Stimulated activated CD4-positive, alpha-beta T cell treated with anti-CD3 and anti-CD28 coated beads, Interleukin-12 subunit alpha, Interleukin-12 subunit beta, amount 100 ng/mL, for 48 hours (primary cell): ENCODE results near the gene VAT1L.

Experiments used
- DNase-seq, 3 donors: peaks; one replicate each; pipeline ENCODE4 v3.0.0-alpha.2; 2020; ENCODE audit warnings: low read depth in 2 of 3, low spot score in 1 of 3

The VAT1L gene, protein sequence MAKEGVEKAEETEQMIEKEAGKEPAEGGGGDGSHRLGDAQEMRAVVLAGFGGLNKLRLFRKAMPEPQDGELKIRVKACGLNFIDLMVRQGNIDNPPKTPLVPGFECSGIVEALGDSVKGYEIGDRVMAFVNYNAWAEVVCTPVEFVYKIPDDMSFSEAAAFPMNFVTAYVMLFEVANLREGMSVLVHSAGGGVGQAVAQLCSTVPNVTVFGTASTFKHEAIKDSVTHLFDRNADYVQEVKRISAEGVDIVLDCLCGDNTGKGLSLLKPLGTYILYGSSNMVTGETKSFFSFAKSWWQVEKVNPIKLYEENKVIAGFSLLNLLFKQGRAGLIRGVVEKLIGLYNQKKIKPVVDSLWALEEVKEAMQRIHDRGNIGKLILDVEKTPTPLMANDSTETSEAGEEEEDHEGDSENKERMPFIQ

DNA sequence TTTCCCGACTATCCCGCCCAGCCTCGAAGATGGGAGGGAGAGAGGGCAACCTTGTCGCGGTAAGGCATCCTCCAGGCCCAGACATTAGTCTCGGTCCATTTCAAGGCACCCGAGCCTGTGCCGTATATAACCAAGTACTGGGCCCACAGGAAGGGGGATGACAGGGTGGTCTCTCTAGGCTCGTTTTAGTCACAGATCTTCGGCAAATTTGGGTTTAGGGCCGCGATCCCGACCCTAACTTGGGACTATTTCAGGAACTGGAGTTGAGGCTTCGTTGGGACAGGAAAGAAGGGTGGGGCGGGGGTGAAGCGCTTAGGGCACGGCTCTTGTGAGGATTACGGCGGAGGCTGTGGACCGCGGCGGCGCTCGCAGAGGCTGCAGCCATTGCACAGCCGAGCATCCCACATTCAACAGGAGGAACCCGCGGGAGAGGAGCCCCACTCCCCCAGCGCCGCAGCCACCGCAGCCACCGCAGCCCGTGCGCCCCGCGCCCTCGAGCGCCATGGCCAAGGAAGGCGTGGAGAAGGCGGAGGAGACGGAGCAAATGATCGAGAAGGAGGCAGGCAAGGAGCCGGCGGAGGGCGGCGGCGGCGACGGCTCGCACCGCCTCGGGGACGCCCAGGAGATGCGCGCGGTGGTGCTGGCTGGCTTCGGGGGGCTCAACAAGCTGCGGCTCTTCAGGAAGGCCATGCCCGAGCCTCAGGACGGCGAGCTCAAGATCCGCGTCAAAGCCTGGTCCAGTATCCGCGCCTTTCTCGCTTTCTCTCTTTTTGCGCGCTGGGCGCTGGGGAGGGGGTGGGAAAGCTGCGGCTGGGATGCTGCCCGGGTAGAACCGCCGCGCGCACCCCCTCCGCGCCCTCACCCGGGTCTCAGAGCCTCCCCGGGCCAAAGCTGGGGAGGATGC is at the start of gene VAT1L:
VAT1L (plus strand) TSS at position 384 of the 904 bp plus-strand sequence; CDS start at position 503, 119 bp downstream.
- peak in 1 of 3 donors; percentile 12 for DNase-seq

DNA sequence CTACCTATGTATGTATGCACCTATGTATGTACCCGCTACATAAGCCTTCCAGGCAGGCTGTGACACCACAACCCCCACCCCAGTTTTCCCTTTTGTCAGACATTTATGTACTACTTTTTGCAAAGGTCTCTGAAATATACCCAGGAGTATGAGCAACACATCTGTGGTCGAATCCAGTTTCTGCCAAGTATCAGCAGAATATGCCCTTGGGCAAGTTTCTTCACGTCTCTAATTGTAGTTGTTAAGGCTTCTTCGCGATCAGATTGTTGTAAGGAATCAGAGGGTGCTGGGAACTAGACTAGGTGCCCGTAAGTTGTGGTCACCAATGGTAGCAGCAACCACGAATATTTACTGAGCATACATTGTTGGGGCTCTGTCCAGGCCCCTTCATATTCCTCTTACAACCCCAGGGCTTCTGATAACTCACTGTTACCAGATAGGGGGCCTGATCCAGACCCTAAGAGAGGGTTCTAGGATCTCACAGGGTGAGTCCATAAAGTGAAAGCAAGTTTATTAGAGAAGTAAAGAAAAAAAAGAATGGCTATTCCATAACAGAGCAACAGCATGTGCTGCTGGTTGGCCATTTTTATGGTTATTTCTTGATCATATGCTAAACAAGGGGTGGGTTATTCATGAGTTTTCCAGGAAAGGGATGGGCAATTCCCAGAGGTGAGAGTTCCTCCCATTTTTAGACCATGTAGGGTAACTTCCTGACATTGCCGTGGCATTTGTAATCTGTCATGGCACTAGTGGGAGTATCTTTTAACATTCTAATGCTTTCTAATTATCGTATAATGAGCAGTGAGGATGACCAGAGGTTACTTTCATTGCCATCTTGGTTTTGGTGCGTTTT is 49.4 kb upstream of the VAT1L start:
- DNase-seq, result no peak

DNA sequence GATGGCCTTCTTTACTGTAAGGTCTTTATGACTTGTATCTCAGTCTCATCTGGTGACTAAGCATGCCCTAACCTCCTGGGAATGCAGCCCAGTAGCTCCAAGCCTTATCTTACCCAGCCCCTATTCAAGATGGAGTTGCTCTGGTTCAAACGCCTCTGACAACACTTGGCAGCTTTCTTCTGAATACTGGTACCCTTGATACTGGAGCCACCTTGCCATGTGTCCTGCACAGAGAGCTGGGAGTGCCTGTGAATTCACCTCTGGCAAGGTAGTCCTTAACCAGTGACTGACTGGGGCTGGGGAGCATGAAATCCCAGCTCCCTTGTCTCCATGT is 48.8 kb upstream of the VAT1L start:
- no peak for DNase-seq

DNA sequence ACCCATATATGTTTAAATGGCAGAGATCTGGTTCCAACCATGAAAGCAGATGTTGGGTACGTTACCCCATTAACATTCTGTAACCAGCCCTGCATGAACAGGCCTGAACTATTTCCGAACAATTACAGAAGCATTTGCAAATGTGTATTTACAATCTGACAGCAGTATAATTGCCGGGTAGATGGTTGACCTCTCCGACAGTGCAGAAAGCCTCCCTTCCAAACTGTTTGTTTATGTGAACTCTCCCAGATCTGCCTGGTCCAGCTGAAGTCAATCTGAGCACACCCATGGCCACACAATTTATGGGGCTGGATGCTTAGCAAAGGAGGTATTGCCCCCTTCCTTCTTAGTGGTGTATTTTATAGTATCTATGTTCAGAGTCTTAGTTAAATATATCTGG is 44.2 kb upstream of the VAT1L start:
- no peak for DNase-seq

DNA sequence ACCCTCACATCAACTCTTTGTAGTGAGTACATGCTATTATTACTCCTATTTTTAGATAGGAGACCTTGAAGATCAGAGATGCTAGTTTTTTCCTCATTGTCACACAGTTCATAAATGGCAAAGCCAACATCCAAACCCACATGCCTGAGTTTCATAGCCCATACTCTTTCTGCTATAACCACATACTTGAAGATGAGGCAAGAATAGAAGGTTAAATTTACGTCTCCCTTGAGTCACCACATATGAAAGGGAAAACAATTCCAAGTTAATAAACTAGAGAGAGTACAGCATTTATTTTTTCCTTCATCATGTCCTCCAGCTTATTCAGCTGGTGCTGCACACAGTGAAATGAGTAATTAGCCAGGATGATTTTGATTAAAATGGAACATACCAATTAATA is 42.4 kb upstream of the VAT1L start:
- no peak for DNase-seq

DNA sequence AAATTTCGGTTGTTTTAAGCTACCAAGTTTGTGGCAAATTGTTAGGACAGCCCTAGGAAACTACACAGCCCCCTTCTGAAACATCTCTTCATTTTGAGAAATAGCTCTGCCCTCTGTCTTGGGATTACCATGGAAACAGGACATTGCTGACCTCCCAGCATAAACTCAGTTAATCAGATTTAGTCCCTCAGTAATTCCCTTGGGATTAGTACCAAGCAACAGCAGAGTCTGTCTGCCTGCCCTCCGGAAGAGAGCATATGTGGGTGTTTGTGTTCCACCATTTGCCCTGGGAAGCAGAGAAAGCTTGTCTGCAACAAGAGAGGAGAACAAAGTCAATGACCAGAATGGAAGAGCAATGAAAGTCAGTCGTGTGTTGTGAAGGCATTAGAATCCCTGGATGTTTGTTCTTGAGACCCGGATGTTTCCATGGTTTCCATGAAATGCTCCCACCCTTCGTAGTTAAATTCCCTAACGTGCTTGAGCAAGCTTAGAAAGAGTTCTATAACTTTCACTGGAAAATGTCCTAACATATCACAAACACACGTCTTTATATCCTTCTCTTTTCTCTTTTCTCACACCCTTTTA is 39.9 kb upstream of the VAT1L start:
- DNase-seq, result no peak

DNA sequence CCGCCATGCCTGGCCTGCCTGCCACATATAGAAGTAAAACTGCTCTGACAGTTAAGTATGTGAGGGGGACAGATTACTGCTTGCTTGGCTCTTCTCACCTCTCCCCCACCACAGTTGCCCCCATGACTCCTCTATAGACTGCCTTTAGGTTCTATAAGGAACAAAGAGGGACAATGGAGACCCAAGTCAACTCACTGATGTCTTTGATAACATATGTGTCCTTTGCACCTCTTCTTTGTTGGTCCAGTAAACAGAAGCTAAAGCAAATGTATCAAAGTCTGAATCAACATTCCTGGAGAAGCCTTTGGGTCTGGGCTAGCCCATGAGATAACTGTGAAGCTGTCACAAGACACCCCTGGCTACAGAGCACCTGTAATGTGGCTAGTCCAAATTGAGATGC is 38.9 kb upstream of the VAT1L start:
- DNase-seq, result no peak

DNA sequence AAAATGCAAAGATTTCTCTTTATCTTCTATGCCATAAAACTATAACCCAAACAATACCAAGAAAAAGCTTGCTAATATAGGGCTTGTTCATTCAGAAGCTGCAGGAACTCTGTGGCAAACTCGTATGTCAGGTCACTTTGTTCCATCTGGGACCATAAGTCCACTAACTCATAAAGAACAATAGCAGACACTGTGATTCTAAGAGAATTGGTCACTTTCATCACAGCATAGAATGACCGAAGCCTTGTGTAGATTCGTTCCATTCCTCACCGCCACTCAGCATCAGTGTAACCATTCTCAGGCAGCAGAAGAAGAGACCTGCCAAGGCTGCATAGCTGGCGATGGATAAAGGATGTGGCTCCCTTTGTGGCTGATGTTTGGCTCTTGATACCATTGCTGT is 30.3 kb upstream of the VAT1L start:
- no peak for DNase-seq

DNA sequence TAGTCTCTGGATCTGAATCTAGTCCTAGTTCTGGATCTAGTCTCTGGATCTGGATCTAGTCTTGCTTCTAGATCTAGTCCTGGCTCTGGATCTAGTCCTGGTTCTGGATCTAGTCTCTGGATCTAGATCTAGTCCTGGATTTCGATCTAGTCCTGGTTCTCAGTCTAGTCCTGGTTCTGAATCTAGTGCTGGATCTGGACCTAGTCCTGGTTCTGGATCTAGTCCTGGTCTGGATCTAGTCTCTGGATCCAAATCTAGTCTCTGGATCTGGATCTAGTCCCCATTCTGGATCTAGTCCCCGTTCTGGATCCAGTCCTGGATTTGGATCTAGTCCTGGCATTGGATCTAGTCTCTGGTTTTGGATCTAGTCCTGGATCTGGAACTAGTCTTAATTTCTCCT is 29.9 kb upstream of the VAT1L start:
- DNase-seq, result no peak

DNA sequence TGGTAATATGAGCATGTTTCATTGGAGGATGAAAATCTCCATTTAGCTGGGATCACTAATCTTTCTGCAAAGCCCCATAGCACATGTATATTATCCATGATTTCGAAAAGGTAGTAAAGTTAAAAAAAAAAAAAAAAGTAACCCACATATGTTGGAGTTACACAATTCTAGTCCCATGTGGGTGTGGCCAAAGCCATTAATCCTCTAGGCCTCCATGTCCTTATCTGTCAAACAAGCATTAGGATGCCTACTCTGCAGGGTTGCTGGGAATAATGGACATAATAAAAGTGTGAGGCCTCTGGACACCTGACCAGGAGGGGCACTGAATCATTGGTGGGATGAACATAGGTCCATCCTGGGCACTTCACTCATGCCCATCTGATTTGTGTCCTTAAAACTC is 29.2 kb upstream of the VAT1L start:
- no peak for DNase-seq

DNA sequence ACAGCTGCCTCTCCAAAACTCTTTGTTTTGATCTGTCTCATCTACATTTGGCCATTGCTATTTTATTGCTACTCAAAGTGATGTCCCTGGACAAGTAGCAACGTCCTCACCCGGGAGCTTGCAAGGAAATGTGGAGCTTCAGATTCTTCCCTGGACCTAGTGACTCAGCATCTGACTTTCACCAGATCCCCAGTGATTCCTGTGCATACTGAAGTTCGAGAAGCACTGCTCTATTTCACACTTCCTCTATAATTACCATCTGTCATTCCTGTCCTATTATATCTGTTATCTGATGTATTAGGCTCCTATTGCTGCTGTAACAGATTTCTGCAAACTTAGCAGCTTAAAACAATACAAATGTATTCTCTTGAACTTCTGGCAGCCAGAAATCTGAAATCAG is 28.5 kb upstream of the VAT1L start:
- DNase-seq, result no peak

DNA sequence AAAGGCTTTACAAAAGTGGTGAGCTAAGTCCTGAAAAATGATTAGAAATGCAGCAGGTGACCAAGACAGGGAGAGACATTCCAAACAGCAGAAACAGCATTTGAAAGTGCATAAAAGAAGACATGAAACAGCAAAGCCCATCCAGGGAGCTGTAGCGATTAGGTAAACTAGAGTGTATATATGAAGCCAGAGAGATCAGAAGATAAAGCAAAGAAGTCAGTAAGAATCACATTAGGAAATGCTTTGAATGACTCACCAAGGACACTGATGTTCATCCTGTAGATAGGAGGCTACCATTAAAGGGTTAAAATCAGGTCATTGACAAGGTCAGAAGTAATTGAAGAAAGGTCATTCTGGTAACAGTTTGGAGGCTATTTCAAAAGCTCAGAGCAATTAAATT is 27.6 kb upstream of the VAT1L start:
- DNase-seq, result no peak

DNA sequence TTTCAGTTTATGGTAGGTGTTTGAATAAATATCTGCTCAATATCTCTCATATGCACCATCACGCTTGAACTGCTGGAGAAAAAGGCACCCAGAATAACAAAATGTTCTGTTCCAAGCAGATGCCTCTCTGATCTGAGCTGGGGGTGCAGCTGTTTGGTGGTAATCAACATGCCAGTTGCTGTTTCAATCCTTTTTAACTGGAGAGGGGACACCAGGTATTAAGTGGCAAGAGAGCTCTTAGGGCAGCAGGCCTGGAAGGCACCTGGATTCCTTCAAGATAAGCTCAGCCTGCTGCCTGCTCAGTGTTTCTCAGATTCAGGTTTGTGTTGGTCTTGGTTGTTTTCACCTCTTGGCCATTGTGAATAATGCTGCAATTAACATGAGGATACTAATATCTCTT is 27.2 kb upstream of the VAT1L start:
- no peak for DNase-seq

DNA sequence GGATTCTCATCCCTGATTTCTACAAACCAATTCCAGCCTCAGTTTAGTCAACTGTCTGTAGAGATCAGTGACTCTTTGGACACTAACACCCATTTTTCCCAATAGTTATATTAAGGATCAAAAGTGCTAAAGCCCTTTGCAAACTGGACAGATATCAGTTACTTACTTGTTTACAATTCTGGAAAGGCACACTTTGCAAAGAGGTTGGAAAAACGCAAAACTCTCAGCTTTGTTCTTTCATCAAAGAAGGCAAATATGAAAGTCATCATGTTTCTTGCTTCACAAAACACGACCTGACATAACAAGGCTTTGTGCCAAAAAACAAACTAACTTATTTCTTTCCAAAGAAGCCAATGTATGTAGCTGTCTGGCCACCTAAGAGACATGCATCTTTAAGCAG is 26.1 kb upstream of the VAT1L start:
- no peak for DNase-seq

DNA sequence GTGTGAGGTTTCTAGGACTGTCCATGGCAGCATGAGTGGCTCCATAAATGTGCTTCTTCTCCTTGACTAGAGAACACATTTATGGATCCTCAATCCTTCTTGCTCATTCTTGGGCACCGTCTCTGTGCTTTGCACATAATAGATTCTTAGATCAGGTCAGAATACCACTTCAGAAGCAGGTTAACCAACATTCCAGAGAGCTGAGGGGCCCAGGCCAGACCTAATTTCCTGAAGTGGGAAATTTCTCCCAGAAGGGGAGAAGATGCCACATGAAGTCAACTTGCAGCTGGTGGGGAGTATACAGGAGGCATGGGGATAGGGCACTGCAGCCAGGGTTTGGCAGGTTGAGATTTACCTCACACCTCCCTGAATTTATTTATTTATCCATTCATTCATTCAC is 24.4 kb upstream of the VAT1L start:
- DNase-seq, result no peak

DNA sequence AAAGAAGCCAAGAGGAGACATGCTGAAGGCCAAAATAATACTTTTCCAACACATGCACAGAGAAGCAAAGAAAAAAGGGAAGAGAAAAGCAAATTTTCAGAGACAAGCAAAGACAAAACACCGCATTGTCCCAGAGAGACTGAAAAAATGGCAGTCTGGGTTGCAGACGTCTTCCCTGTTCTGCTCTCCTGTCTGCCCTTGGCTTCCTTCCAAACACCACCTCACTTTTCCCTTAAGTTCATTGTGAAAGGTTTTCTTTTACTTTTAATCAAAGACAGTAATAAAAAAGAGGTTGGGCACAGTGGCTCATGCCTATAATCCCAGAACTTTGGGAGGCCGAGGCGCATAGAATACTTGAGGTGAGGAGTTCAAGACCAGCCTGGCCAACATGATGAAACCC is 21.2 kb upstream of the VAT1L start:
- DNase-seq, result no peak

DNA sequence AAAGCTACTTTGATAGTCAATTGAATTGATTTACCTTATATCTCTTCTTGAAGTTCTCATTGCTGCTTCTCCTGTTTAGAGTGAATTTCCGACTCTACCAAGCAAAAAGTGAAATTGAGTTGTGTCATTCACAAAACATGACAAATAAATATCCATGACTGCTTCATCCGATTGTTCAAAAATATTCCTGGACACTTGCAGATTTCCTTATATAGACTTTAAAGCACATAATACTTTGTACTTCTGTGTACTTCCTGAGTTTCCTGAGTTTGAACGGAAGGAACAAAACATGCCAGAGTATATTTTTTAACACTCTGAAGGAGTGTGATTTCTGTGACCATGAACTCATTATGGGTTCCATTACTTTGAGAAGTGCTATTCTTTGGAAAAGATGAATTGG is 20.5 kb upstream of the VAT1L start:
- DNase-seq, result no peak

DNA sequence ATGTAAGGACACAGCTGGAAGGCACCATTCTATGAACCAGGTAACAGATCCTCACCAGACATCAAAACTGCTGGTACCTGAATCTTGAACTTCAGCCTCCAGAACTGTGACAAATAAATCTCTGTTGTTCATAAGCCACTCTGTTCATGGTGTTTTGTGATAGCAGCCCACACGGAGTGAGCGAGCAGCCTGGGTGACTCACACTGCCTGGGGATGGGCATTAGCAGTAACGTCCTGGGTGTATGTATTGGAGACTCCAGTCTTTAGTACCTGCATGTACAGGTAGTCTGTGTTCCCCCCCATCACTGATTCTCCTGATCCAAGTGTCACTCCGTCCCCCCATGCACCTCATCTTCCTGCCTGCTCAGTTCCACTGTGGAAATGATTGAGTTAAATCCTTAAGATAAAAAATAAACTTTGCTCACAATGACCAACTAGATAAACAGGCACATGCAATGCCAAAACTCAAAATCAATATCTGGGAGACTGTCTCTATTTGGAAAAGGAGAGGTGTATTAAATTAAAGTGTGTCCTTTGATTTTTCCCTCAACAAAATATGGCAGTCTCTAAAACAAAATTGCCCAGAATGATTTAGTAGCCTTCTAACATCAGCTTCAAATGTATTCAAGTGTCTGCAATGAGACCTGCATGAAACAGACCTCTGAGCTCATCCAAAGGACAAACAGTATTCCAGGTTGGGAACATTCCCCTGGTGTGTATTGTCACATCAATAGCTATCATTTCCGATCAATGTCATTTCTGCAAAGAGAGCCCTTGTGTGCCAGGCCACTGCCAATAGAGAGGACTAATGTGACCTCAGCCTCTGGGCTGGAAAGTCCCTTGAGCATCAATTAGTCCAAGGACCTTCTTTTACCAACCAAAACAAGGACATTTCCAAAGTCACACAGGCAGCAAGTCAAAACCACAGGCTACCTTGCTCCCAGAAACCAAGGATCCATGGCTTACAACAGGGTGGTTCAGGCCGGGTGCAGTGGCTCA is 12.2 kb upstream of the VAT1L start:
- DNase-seq, result no peak

DNA sequence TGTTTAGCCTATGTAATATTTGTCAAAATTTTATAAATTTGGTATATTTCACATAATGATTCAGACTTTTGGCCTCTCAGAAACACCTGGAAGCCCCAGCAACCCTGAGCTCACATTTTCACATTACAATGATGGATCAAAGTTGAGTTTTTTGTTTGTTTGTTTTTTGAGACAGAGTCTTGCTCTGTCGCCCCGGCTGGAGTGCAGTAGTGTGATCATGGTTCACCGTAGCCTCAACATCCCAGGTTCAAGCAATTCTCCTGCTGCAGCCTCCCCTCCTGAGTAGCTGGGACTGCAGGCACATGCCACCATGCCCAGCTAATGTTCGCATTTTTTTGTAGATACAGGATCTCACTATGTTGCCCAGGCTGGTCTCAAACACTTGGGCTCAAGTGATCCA is 10.6 kb upstream of the VAT1L start:
- DNase-seq, result no peak

DNA sequence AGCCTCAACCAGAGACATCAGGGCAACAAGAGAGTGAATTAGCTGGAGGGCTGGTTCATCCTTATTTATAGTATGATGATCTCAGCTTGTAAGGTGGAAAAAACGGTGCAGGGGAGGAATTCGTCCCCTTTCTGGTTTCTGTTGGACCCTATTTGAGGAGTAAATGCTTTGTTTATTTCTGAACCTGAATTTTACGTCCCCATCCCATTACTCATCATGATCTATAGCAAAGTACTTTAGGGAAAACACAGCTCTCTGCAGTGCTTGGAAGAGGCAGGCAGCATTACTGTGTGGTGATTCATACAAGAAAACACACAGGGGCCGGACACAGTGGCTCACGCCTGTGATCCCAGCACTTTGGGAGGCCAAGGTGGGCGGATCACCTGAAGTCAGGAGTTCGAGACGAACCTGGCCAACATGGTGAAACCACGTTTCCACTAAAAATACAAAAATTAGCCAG is 8.0 kb upstream of the VAT1L start:
- DNase-seq, result no peak
